NCI-H1048 (cell line): ENCODE measurements around the gene HYAL1.
A peak's percentile ranks its signal among the peaks of the same experiment; 100 is the strongest.
"Not testable (repeated sequence)": the region's sequence is repeated elsewhere in the genome, so short reads cannot be mapped to it uniquely, and the experiment has no call there.

Experiments used
- DNase-seq: peaks from one replicate; lab custom pipeline; 2025; lab: John Stamatoyannopoulos, UW

The HYAL1 gene

DNA sequence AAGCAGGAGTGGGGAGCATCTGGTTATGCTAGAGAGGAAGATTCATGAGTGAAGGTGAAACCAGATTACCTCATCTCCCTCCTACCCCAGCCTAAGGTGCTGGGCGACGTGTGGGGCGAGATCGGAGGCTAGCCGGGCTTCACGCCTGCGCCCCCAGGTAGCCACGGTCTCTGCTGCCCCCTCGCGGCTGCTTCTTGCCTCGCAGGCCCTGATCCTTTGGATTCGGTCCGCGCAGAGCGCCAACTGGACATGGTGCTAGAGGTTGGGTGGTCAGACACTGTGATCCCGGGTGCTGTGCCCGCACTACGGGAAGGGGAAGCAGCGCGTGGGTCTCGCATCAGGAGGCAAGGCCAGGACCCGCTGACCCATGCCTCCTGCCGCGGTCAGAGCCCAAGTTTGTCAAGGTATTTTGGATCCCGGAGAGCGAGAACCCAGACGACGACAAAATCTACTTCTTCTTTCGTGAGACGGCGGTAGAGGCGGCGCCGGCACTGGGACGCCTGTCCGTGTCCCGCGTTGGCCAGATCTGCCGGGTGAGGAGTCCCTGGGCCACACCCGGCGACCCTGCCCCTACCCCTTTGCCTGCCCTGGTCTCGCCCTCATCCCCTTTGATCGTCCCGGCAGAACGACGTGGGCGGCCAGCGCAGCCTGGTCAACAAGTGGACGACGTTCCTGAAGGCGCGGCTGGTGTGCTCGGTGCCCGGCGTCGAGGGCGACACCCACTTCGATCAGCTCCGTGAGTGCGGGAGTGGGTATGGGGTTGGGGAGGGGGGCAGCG, 30.3 kb downstream of the HYAL1 start:
- peak; percentile 51 for DNase-seq

DNA sequence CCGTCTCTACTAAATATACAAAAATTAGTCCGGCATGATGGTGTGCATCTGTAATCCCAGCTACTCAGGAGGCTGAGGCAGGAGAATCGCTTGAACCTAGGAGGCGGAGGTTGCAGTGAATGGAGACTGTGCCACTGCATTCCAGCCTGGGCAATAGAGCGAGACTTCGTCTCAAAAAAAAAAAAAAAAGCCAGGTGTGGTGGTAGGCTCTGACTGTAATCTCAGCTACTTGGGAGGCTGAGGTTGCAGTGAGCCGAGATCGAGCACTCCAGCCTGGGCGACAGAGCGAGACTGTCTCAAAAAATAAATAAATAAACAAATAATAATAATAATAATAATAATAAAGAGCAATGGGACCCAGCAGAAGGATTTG, 30.9 kb downstream of the HYAL1 start:
- DNase-seq, result not testable (repeated sequence)

DNA sequence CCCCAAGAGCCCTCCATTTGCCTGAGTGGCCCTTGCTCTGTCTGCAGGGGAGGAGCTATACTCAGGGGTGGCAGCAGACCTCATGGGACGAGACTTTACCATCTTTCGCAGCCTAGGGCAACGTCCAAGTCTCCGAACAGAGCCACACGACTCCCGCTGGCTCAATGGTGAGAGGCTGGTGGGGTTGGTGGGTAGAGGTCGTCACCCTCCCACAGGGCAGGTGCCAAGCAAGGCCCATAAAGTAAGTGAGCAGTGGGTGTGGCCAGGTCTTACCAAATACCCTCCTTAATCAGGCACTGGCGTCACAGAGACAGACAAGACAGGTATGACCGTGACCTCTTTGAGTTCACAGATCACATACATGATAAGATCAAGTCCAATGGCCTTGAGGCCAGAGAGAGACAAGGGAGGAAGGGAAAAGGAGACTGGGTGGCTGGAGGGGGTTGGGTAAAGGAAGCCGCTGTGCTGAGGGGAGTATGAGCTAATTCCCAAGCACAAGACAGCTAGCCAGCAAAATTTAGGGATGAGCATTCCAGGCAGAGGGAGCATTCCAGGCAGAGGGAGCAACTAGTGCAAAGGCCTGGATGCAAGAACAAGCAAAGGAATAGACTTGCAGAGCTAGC, 31.9 kb downstream of the HYAL1 start:
- DNase-seq, result no peak

DNA sequence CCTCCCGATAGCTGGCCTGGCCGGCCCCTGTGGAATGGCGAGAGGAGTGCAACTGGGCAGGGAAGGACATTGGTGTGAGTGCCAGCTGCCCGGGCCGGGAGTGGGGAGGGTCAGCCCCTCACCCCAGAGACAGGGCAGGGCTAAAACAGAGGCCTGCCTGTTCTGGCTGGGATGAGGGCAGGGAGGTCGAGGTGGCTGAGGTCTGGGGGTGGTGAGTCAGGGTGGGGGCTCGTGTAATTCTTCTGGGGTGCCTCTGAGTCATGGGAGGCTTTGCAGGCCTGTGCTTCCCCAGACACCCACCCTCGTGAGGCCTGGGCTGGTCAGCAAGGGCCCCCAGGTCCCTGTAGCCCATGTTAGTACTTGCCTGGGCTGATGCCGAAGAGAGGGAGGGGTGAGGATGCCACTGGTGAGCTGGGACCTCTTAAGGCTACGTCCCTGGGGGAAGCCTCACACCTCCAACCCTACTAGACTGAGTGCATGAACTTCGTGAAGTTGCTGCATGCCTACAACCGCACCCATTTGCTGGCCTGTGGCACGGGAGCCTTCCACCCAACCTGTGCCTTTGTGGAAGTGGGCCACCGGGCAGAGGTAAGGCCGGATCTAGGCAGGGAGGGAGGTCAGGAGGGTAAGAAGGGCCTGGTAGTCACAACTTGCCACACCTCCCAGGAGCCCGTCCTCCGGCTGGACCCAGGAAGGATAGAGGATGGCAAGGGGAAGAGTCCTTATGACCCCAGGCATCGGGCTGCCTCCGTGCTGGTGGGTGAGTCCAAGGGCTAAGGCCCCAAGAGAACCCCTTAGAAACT, 32.8 kb downstream of the HYAL1 start:
- no peak for DNase-seq

DNA sequence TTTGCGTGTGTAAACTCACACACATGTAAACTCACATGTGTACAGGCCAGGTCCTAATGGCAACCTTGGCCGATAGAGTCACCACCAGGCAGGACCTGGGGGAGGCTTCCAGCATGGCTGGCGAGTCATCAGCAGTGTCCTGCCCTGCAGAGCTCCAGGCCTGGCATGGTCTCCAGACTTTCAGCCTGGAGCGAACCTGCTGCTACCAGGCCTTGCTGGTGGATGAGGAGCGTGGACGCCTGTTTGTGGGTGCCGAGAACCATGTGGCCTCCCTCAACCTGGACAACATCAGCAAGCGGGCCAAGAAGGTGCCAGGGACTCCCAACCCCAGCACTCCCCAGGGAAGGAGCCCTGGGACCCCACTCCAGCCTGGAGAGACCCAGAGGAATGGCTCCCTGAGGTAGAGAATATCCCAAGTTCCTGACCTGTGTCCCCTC, 33.4 kb downstream of the HYAL1 start:
- DNase-seq, result no peak

DNA sequence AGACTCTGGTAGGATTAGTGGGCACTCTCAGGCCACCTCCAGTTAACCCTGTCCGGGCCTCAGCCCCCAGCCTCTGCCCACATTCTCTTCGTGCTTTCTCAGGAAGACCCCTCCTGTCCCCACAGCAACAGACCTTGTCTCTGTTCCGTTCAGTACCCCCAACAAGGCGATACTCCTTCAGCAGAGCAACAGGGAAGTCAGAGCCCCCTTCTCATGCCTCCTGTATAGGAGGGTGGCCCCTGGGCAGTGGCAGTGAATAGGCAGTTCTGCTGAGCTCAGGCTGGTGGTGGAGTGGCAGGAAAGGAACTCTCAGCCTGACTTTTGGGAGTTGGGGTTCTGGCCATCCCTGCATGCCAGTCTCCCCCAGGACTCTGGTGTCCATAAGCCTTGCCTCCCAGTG, 33.9 kb downstream of the HYAL1 start:
- DNase-seq, result no peak

DNA sequence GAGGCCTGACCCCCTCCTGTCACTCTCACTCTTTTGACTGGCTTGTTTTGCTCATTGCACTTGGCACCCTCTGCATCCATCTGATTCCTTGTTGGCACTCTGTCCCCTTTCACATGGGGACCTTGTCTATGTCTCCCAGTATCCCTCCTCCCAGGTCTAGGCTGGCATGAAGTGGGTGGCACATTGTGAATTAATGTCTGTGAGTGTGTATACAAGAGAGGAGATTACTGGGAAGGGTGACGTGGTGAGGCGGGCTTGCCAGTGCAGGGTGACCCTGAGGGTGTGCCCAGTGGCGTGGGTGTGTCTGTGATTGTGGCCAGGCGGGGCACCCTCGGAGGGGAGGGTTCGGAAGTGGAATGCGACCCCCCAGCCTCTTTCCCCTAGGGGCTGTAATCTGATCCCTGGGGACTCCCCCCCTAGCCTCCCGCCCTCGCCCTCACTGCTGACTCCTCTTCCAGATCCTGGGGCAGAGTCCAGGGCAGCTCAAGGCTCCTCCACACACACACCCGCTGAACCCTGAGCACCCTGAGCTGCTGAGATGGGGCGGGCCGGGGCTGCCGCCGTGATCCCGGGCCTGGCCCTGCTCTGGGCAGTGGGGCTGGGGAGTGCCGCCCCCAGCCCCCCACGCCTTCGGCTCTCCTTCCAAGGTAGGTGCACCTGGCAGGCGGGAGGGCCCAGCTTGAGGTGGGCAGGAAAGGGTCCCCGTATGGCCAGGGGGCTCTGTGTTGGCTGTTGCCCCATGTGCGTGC, 34.5 kb downstream of the HYAL1 start, which contains the start of gene SEMA3B:
Gene SEMA3B, plus strand, starts transcription at position 445 of the 749 bp plus-strand sequence. Its CDS starts 94 bp downstream, at position 539.
- no peak for DNase-seq

DNA sequence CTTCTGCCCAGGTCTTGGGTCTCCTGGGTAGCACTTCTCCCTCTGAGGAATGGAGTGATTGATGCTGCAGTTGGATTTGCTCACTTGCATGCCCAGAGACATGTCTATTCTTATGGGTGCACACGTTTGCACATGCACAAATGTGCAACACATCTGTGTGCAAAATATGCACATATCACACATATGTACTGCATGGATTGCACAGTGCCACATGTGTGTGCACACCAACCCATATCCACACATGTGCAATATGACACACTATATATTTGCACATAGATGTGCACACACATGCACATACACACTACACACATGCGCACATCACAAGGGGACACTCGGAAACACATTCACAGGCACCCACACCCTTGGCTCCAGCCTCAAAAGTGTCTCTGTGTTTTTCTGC, 35.1 kb downstream of the HYAL1 start:
- no peak for DNase-seq

DNA sequence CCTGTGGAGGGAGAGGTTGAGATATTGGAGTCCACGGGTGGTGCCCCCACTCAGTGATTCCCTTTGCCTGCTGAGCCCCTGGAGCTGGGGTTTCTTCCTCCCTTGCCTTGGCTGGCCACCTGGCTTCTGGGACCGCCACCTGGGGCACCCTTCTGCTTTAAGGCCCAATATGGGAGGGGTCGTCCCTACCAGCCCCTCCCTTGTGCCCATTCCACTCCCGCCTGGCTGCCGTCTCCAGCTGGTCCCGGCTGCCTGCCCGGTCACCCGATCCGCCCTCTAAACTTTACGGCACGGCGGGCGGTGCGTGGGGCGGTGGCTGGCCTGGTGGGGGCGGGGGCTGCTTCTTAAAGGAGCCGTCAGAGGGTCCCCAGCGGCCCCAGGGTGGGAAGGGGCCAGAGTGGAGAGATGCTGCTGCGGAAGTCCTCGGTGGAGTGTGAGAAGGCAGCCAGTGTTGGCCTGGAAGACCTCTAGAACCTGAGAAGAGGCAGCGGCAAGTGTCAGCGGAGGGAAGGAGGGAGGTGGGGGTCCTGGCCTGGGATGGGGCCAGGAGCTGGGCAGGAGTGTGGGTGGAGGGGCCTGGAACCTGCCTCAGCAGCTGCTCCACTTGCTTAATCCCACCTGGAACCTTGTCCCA, 36.0 kb downstream of the HYAL1 start:
- no peak for DNase-seq

DNA sequence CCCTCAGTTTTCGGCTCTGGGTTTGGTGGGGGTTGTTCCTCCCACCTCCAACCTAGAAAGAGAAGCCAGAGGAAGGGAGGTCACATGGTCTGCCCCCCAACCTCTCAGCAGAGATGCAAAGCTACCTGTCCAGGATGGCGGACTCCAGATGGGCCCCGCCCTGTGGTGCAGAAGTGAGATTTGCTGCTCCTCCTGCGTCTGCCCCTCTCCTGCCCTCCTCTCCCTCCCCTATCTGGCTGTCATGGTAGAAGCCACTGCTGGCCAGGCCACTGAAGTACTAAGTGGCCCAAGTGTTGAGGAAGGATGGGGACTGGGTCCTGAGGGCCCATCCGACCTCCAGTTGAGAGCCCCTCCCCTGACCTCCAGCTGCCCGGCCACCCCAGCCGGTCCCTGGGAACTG, 36.5 kb downstream of the HYAL1 start:
- no peak for DNase-seq

DNA sequence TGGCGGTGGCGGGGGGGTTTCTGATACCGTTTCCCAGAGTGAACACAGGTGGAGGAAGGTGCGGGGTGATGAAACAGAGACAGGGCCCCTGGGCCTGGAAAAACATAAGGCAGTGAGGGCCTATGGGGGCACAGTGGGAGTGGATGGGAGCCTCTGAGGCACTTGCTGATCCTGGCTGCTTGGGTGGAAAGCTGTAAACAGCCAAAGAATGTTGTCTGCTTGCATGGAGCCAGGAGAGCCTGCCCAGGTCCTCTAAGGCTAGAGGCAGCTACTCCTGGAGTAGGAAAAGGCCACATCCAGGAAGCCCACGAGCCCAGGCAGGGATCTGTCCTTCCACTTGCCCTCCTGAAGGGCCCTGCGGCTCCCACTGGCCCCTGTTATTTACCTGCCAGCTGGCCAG, 37.4 kb downstream of the HYAL1 start:
- DNase-seq, result no peak

DNA sequence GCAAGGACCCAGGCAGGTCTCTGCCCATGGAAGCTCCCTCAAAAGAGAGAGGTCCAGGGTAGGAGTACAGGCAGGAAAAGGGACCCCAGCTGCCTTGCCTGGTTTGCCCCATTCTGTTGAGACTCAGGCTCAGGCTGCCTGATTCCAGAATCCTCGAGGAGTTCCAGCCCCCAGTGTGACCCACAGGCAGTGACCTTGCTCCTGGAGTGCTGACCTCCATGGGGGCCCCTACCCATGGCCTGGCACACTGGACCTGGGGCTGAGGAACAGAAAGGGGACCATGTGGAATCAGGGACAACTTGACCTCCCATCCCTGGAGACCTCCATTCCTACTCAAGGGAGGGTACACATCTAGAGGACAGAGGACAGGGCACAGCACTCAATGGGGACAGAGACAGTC, 37.8 kb downstream of the HYAL1 start:
- no peak for DNase-seq

DNA sequence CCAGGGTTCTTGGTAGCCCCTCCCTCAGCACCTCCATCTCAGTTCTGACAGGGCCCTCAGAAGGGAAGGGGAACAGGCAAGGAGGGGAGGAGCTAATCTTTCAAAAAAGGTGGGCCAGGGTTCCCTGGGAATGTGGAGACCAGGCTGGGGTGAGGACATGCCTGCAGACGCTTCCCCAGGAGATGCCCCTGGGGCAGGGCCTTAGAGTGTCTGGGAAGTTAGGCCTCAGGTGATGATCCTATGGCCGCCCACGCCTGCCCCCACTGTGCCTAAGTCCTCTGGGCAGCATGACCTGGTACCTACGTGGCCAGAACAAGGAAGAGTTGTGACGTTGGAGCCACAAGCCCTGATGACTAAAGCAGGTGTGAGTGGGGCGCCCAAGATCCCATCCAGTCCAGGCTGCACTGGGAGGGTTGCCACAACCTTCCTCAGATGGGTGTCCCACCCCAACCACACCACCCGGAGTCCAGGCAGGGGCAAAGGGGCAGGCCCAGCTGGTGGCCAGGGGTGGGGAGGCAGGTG, 38.3 kb downstream of the HYAL1 start:
- no peak for DNase-seq

DNA sequence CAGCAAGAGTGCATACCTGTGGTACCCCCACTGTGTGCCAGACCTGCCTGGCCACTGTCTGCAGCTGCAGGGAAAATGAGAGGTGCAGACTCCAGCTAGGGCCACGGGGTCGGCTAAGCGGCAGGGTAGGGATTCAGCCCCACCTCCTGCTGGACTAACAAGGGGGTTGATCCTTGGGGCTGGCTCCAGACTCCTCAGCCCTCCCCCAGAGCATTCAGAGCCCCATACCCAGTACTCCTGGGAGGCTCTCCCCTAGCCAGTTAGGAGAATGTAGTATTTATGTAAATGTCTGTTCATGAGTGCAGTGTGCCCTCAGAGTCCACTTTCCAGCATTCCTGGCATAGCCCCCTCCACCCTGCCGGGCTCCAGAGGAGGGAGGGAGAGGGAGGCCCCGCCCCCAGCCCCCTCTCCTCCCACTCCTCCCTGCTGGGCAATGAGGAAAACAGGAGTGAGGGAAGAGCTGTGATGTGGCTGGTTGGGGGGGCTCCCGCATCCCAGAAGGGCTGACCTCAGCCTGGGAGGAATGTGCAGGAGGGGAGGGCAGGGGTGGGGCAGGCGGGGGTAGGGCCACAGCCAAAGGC, 38.9 kb downstream of the HYAL1 start:
- DNase-seq, result no peak

DNA sequence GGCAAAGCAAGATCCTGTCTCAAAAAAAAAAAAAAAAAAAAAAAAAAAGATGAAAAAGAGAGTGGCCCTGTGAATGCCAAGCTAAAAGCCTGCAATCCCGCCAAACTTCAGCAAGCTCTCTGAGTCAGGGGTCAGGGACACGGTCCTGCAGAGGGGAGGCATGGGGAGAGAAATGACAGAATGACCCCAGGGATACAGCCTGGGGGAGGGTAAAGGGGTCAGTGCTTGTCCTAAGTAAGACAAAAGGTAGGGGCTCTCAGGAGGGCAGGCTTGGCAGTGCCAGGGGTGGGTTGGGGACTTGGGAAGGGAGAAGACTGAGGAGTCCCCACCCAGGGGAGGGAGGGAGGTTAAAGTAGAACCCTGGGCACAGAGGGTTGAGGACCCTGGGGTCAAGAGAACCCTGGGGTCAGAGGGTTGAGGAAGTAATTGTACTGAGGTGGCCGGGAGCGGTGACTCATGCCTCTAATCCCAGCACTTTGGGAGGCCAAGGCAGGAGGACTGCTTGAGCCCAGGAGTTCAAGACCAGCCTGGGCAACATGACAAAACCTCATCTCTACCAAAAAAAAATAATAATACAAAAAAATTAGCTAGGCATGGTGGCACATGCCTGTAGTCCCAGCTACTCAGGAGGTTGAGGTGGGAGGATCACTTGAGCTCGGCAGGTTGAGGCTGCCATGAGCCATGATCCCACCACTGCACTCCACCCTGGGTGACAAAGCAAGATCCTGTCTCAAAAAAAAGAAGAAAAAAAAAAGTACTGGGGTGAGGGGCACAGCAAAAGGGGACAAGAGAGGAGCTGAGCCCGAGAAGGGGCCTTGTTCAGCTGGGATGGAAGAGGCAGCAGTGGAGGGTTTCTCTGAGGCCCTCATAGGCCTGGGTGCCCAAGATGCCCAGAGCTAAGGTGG, 39.6 kb downstream of the HYAL1 start:
- no peak for DNase-seq

DNA sequence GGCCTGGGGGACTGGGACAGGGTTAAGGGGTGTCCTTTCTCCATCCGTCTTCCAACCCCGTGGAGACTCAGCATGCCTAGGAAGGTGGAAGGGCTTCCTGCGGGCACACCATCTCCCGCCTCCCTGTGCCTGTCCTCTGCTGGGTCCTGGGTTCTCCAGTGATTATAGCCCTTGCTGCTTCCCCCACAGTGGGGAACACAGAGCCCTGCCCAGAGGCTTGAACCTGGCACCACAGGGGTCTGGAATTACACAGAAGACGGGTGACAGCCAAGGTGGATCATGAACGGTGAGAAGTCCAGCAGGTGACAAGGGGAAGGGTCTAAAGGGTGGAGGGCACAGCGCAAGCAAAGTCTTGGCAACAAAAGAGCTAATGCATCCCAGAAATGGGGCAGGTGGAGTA, 40.6 kb downstream of the HYAL1 start:
- no peak for DNase-seq

DNA sequence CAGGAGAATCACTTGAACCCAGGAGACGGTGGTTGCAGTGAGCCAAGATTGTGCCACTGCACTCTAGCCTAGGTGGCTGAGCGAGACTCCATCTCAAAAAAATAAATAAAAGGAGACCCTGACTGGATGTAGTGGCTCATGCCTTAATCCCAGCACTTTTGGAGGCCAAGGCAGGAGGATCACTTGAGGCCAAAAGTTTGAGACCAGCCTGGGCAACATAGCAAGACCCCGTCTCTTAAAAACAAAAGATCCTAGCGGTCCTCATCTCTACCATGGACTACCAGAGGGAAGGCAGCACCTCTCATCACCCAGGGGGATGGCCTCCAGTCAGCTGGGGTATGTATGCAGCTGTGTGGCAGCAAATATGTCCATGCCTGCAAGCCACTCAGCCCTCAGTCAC, 41.2 kb downstream of the HYAL1 start:
- DNase-seq, result not testable (repeated sequence)

DNA sequence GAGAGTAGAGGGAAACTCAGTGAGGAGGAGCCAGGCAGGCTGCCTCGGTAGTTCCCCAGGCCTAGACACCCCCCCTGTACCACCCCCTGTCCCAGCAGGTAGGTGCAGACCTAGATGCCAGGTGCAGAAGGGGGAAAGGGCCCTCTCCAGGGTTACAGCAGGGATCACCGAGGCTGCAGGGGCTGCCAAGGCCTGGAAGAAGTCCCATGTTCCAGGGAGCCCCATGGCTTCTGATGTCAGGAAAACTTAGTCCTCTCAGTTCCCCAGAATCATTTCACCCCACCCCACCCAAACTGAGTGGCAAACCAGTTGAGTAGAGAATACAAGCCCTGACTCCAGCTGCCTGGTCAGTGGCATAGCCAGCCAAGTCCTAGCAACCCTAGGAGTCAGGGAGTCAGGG, 41.9 kb downstream of the HYAL1 start:
- no peak for DNase-seq

DNA sequence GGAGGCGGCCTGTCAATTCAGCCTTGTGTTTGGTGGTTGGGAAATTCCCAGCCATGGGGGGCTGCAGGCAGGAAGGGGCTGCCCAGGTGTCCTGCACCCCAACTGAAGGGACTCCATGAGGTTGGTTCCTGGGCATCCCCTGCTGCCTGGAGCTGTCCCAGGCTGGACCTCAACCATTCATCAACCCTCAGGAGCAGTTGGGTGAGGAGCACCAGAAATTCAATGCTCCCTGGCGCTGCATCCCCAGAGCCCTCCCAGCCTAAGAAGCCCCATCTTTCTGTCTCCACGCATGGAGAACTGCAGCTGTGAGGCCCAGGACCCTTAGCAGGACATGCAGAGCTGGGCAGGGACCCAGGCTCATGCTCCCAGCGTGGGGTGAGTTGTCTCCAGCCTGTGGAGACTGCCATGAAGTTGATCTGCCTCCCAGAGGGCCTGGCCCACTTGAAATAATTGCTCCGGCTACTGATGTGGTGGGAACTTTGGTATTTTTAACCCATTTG, 42.4 kb downstream of the HYAL1 start:
- DNase-seq, result no peak
